GM12801 (cell line): ENCODE results near the gene MAGI1.

Source experiments
- CTCF ChIP-seq: IDR thresholded peaks from one replicate; pipeline ENCODE4 v1.5.1; 2011; ENCODE audit warnings: control low read depth; ENCODE audit not compliant: insufficient read length; ENCODE audit errors: extremely low read depth

Gene MAGI1

DNA sequence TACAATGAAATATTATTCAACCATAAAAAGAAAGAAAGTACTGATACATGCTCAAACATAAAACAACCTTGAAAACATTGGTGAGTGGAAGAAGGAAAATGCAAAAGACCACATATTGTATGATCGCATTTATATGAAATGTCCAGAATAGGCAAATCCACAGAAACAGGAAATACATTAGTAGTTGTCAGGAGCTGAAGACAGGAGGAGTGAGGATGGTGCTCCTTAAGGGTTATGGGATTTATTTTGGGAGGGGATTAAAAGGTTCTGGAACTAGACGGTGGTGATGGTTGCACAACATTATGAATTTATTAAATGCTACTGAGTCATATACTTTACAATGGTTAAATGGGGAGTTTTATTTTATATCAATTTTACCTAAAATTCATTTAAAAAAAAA is 12.1 kb upstream of the MAGI1 start:
- TF ChIP-seq CTCF: no peak

GRCh38 chr3:66048051-66048395 is 9.3 kb upstream of the MAGI1 start:
- no peak for TF ChIP-seq CTCF

DNA sequence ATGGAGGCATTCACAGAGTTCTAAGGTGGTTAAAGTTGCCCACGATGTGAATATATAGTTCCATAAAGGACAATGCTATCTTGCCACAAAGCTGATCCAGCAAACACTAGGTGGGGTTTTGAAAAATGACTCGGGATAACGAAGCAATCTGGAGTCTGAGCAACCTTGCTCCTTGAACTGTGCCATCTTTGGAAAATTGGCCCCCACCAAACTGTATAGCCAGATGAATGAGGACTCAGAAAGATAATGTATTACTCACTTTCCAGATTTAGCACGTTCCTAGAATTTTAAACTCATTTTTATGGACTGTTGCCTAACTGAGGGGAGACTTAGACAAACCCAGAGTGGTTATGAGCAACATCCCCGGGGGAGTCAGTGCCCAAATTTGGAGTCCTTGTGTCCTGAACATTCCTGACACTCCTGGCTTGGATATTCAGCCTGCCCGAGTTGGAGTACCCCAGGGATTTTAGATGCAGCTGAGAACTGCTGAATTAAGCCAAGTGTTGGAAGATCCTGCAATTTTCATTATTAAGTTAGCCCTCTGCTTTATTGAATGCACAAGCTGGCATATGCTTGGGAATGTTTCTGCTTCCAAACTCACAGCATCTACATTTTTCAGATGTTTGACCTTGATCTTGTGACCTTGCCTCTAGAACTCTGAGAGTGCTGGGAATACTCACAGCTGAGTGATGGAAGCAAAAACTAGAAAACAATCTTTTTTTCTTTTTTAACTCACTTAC is 8.8 kb upstream of the MAGI1 start:
- TF ChIP-seq CTCF: no peak

GRCh38 chr3:66041828-66042227 is 3.1 kb upstream of the MAGI1 start:
- TF ChIP-seq CTCF: no peak

- TF ChIP-seq CTCF: no peak
Observed at GRCh38 chr3:66041116-66041515, 2.4 kb upstream of the MAGI1 start.

DNA sequence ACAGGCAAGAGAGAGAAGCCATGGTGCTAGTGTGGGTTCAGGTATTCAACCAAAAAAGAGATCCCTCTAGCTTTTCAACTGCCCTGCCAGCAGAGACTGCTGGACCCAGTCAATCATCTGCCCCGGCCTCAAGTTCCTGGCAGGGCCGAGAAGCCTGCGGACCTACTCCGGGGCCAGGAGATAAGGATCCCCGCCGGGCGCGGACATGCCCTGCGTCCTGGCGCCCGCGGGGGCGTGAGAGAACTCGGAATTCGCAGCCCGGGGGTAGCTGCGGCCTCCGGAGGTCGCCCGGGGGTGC is 821 bp upstream of the MAGI1 start:
- TF ChIP-seq CTCF: no peak

- no peak for TF ChIP-seq CTCF
Observed at GRCh38 chr3:66038384-66038725, 363 bp downstream of the MAGI1 start.

- TF ChIP-seq CTCF: no peak
Observed at GRCh38 chr3:66037986-66038369, 740 bp downstream of the MAGI1 start.
